ENCODE results near the gene TK2. TPM values are rescaled to one million over a fixed set of nuclear protein-coding genes. Genes with fewer than 3 reads are reported as not detected.

TK2 gene
- total and polyA plus RNA-seq, 9 of the 15 experiments (the other 6 are each of a cell fraction or from before 2014, with no cell fraction given) = 1.1 to 10.2 (median 5.3) TPM

GRCh38 chr16:66516808-66517585 is 32.9 kb downstream of the TK2 start (continued):
- TF ChIP-seq ZBTB8A (IDR thresholded peaks at IDR 0.05; ENCODE audit: partially characterized antibody) (no peak), ZNF695 (CRISPR knock-in tag; IDR thresholded peaks at IDR 0.05) (no peak), THAP7 (CRISPR knock-in tag; IDR thresholded peaks at IDR 0.05) (0 out of 2 replicates have a peak, but pooled peaks have one; percentile 42), XRCC3 (IDR thresholded peaks at IDR 0.05) (no peak), TEAD2 (tag; IDR thresholded peaks at IDR 0.05) (no peak), POLR2AphosphoS2 (IDR thresholded peaks at IDR 0.05; ENCODE audit: low read length) (no peak; the same call in 1 of the 2 replicates), ATF6 (CRISPR knock-in tag; IDR thresholded peaks at IDR 0.05) (no peak), PYGO2 (tag; IDR thresholded peaks at IDR 0.05) (no peak), ZNF589 (CRISPR knock-in tag; IDR thresholded peaks at IDR 0.05; ENCODE audit: low read depth) (peak; percentile 71), DIDO1 (tag; IDR thresholded peaks at IDR 0.05; ENCODE audit: low read depth) (no peak; the same call in 1 of the 2 replicates), BCOR (IDR thresholded peaks at IDR 0.05) (0 out of 2 replicates have a peak, but pooled peaks have one; percentile 6), ZNF41 (CRISPR knock-in tag; conservative IDR thresholded peaks at IDR 0.05) (no peak), FOS (IDR thresholded peaks at IDR 0.05; ENCODE audit: extremely low read depth, insufficient read length) (peak; percentile 61), E4F1 (CRISPR knock-in tag; IDR thresholded peaks at IDR 0.05; ENCODE audit: borderline replicate concordance) (no peak), ZNF311 (CRISPR knock-in tag; IDR thresholded peaks at IDR 0.05) (no peak), PBX2 (CRISPR knock-in tag; IDR thresholded peaks at IDR 0.05; ENCODE audit: low read depth) (no peak), PBX2 (tag; conservative IDR thresholded peaks at IDR 0.05; ENCODE audit: low read depth) (no peak), CHD4 (IDR thresholded peaks at IDR 0.05; ENCODE audit: insufficient read depth, insufficient replicate concordance, low read depth, low read length, poor library complexity, severe bottlenecking) (no peak), ZNF696 (CRISPR knock-in tag; conservative IDR thresholded peaks at IDR 0.05) (no peak), PPARD (CRISPR knock-in tag; IDR thresholded peaks at IDR 0.05) (no peak)
